Embryonic facial prominence (tissue), 1 donor: ENCODE results near the gene ZBTB16.

ENCODE experiments used
- DNase-seq: peaks from one replicate; pipeline ENCODE4 v3.0.0-alpha.2; 2016; ENCODE audit errors: extremely low spot score

The ZBTB16 gene

DNA sequence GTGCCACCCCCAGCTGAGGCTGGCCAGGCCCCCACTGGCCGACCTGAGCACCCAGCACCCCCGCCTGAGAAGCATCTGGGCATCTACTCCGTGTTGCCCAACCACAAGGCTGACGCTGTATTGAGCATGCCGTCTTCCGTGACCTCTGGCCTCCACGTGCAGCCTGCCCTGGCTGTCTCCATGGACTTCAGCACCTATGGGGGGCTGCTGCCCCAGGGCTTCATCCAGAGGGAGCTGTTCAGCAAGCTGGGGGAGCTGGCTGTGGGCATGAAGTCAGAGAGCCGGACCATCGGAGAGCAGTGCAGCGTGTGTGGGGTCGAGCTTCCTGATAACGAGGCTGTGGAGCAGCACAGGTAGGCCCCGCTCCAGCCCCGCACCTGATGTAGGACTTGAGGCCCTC, 4.7 kb downstream of the ZBTB16 start:
- DNase-seq: no peak

DNA sequence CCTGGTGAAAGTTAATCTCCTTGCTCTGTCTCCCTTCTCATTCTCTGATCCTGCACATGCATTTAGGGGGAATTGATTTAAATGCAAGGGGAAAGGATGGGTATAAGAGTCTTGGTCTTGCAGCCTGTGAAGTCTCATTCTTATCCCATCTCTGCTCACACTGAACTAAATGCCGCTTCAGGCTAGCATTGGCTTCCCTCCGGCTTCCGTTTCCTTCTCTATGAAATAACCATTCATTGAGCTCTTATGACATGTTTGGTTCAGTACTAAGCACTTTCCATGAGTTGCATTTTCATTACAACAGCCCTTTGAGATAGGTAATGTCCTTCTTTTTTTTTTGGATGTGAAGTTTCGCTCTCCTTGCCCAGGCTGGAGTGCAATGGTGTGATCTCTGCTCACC, 5.6 kb downstream of the ZBTB16 start:
- DNase-seq: no peak

DNA sequence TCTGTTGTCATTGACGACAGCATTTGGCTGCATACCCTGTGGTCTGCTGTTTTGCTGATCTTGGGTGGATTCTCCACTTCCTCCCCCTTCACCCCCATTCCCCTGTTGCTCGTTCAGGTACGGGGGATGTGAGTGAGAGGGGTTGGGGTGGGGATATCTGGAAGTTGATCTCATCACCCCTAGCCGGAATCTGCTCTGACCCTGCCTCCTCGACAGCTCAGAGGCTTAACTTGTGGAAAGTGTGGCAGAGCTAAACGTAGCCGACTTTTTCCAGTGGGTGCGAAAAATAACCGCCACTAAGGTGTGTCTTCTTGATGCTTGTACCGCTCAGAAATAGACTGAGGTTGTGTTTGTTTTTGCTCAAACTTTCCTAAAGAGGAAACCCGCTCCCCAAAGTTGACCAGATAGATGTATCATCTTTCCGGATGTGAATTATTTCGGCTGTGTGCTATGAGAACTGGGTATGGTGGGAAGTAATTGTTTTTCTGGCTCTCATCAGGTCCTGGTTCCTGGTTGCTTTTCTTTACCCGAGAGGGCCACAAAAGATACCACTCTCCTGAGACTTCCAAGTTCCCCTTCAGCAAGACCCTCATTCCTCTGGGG, 6.6 kb downstream of the ZBTB16 start:
- DNase-seq: no peak

DNA sequence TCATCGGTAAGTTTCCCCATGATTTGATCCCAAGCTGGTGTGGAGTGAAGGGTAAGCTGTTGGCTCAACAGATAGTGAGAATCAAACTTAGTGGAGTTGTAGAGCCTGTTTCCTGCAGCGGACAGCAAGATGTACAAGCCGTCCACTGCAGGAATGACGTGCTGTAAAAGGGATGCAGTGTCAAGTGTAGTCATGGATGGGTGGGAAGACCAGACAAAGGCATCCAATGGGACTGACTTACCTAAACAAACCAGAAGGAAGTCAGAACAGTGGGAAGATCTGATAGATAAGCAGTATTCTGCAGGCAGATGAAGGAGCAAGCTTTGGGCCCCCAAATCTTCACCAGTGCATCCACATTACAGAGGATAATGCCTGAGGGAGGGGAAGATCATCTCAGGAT, 8.8 kb downstream of the ZBTB16 start:
- no peak for DNase-seq

DNA sequence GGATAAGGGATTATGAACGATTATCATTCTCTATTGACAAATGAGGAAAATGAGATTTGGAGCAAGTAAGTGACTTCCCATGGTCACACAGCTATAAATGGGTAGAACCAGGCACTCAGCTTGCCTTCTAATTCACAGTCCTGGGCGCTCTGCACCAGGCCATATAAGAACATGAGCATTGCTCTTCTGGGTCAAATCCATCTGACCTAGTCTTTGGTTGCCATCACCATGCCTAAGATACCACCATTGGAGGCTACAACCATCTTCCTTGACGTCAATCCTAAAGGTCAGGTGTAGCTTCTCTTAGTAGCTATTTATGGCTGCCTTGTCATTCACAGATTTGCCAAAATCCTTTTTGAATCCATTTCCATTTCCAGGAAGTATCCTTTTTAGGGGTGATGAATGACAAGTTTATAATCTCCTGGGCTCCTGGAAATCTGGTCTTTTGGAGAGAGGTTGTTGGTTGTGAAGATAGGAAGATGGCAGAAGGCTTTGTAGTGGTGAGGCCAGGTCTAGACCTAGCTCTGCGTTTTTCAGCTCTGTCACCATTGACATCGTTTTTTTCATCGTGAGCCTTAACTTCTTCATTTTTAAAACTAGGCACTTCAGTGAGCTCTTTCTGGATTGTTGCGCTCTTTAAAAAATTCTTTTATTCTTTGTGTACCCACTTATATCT, 11.1 kb downstream of the ZBTB16 start:
- no peak for DNase-seq

DNA sequence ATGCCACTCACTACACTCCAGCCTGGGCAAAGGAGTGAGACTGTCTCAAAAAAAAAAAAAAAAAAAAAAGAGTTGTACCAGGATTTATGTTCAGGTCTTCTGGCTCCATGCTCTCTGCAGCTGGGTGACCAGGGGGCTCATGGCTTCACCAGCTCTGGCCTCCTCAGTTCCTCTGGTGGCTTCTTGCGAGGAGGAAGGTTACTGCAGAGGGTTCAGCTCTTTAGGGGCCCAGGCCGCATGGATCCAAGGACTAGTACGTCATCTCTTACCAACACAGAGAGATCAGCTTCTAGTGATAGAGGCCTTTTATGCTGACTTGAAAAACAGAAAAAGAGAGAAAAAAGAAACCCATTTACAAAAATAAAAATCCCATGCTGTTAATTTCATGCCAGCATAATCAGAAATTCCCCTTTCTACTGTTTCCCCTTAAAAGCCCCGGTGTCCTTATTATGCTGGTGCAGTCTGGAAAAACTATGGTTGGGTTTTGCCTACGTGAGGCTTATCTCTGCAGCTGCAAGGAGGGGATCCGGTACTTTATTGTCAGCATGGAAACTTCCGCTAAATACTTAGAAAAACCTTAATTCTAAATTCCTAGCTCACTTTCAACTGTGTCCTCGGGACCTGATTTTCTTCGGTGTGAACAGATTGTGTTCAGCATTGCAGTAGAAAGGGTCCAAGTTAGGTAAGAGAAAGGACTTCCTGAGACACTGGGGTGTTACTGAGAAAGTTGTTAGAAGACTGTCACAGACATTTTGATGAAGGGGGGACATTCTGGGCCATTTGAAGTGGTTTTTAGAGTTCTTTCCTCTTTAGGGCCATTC, 13.7 kb downstream of the ZBTB16 start:
- DNase-seq: no peak

DNA sequence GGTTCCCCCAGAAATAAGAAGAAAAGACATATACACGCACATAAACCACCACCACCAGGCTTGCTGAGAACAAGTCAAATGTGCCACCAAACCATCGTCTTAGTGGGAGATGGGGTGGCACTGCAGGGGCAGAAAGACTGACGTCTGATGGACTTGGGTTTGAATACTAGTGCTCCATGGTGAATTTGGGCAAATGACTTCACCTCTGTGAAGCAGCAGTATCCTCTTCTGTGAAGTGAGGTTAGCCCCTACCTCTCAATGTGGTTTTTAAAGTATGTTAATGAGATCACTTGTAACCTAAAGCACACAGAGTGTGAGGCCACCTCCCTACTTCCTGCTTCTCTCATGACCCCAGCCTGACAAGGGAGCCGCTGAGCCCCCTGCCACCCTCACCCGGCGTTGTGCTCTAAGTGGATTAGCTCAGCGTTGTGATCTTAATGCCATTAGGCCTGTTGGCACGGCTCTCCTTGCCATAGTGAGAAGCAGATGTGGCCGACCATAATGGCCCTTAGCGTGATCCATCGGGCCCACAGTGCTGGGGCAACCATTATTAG, 14.4 kb downstream of the ZBTB16 start:
- no peak for DNase-seq

DNA sequence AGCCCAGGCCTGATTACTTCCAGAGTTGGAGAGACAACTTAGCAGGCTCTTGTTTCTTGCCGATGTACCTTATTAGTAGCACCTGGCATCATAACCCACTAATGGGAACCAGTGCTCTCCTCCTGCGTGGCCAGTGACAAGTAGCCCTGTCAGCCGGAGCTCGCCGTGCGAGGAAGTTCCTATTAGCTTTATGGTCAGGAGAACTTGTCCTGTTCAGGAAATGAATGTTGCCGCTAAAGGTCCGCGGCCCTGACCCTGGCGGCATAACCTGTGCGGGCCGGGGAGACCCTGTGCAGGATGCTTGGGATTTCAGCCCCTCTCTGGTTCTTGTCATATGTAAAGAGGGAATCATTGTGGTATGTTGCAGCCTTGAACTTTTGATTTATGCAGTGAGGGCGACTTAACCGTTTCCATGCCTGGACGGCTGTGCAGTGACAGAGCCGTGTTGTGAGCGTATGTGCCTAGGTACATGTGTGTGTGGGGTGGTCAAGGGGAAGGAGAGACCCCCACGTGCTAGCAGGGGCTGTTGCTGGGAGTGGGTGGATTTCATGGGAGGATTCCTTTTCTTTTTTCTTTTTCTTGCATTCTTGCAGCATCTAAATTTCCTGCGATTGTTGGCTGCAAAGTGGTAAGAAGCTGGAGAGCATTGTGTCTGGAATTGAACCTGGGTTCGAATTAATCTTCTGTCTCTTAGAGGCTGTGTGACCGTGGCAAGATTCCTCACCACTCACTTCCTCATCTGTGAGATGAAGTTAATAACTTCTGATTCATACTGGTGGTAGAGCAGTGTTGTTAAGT, 15.2 kb downstream of the ZBTB16 start:
- no peak for DNase-seq

DNA sequence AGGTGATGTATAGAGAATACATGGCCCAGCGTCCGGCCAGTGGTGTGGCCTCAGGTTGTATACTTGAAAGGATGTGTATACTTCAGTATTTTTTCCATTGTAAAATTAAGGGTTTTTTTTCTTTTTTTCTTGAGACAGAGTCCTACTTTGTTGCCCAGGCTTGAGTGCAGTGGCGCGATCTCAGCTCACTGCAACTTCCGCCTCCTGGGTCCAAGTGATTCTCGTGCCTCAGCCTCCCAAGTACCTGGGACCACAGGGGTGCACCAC, 15.8 kb downstream of the ZBTB16 start:
- no peak for DNase-seq

DNA sequence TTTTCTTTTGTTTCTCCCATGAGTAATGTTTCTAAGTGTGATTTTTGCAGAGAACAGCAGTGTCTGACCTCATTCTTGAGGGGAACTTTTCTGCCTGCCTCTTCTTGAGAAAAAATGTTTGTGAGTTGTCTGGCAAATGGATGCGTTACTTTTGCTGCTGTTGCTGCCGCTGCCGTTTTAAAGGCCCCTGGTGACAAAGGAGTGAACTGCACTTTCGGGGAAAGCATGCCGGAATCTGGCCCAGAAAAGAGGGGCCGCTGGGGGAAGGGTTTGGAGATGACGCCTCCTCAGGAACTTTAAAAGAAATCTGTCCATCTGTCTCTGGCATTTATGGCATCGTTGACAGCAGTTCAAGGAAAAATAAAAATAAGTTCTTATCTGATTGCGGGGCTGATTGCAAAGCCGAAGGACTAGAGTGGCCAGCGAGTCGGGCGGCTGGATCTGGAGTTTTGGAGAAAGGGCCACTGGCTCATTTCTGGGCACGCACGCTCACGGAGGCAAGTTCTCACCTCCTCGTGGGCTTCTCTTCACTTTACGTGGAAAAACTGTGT, 16.5 kb downstream of the ZBTB16 start:
- DNase-seq: peak; percentile 72

DNA sequence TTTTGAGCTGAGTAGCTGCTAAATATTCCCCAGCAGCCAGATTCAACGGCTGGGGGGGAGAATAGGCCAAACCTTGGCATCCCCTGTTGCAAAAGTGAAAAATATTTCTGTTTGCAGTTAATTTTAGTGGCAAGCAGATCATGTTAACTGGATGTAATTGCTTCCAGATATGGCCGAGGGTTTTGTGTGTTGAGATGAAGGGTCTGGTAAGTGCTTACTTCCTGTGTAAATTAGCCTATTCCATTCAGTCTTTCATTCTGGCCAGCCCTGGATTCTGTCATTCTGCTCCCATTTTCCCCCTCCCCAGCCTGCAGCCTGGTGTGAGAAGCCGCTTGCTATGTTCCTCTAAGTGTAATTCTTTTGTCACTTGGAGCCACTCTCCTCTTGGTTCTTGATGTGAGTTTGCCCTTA, 17.4 kb downstream of the ZBTB16 start:
- DNase-seq: no peak

DNA sequence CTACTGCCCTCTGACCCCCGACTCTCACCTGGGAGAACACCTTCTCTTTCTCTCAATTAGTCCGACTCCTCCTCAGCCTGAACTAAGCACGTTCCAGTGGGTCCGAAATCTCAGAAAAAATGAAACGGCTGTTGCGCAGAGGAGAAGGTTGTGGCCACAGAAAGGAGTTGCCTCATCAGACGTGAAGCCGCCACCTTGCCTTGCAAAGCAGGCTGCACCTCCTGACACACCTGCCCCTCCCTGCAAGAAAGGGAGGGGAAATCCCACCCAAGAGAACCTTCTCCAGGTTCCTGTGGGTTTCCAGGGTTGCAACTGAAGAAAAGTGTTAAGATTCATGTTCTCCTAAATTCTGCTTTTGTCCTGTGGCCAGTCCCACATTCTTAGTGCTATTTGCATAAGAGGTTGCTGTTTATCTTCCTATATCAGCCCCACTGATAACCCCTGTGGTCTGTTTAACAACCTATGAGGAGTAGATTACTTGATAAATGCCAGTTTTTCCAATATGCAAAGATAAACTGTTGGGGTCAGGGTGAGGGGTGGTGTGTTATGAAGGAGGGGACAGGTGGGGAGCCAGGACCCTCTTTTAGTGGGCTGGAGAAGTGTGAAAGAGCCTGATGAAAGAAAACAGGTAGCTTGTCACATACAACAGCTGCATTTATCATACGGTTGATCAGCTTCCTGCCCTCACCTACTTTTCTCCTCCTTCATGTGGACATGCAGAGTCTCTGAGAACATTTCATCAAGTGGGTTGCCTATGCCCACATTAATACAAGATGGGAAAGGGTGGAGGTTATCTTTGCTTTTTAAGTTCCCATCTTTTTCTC, 18.2 kb downstream of the ZBTB16 start:
- DNase-seq: no peak

DNA sequence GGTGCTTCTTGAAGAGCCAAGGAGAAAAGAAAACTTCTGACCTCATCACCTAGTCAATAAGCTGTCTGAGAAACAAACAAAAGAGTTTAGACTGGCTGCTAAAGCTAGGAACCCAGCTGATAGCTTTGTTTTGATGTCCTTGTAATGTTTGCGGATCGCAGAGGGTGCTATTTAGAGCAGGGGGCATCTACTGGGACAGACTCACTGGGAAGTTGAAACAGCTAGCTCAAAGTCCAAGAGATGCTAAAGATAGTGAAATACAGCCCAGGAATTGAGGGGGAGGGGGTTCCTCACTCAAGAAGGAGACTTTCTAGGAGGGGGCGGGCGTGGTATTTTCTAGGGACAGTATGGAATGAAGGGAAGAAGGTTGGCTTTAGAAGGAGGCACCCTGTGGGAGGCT, 18.9 kb downstream of the ZBTB16 start:
- no peak for DNase-seq

DNA sequence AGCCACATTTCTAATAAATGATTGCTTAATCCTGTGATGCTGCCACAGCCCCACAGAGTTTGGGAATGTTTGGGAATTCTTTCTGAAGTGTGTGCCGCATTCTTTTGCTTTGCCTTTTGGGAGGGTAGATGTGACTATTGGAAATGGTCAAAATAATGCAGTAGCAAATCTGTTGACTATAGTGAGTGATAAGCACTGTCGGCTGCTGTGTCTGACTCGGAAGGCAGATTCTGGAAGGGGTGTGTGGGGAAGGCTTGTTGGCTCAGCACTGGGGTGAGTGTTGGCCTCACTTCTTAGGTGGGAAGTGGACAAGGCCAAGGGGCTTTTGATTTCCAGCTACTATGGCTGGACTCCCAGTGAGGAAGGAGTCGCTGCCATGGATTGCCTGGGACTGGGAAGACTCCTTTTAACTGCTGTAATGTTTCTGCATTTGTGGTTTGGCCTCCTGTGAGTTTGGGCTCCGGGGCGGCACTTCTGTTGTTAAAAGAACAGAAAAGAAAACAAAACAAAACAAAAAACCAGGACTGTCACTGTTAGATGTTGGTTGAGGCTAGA, 20.1 kb downstream of the ZBTB16 start:
- DNase-seq: no peak

DNA sequence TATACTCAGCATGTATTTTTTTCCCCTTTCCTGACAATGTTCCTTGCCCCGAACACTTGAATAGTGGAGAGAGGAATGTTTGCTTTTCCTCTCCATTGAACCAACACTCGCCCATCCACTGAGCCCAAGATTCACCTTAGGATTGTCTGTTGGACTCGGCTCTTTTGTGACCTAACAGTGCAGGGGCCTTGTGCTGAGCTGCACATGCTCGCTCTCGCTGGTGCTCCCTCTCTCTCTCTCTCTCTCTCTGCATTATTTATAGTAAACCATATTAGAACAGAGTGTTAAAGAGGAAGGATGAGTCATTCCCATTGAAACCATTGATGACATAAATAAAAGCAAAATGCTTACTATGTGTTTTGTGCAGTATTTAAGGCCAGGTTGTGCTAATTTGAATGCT, 20.7 kb downstream of the ZBTB16 start:
- DNase-seq: no peak

DNA sequence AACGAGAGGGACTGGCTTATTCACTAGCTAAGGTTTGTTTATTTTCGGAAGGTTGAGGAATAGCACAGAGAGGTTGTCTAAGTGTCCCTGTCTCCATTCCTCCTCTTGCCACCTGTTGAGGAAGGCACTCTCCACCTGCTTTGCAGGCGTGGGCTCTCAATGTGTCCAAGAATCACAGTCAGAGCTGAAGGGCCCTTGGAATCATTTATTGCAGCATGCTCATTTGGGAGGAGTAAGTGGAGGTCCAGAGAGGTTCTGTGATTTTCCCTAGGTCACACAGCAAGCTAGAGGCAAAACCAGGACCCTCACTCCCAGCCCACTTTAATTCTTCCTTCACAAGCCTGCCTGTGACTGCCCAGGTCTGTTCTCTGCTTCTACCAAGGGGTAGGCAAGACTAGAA, 21.3 kb downstream of the ZBTB16 start:
- DNase-seq: no peak

DNA sequence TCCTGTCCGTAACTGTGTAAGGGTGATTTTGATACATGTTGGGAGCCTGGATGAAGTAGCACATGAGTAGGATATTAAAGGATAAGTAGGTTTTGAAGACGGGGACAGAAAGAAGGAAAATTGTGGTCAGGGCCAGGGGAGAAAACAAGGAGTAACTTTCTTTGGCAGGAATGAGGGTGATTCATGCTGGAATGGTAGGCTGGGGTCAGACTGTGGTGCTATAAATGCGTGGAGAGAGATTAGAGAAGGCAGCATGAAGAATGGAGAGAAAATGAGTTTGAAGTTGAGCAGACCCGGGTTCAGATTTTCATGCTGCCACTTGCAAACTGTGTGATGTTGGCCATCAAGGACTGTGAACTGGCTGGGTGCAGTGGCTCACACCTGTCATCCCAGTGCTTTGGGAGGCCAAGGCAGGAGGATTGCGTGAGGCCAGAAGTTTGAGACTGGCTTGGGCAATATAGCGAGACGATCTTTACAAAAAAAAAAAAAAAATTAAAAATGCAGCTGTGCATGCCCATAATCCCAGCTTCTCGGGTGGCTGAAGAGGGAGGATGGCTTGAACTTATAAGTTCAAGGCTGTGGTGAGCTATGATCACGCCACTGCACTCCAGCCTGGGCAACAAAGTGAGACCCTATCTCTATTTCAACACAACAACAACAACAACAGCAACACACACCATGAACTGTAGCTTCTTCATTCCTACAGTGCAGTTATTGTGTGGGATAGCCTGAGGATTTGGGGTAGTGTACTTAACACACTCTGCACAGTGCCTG, 22.3 kb downstream of the ZBTB16 start:
- no peak for DNase-seq

DNA sequence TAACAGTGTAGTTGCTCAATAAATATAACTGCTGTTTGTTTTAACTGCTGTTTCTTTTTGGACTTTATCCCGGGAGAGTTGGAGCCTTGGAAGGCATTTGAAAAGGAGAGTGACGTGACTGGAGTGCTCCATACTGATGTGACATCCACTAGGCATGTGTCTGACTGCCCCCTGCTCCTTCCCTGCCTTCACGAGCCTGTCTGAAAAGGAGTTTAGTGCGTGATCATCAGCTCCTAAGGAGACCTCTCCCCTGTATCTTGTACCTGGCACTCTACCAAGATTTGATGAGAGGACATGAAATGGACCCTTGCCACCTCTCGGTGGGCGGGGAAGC, 22.9 kb downstream of the ZBTB16 start:
- DNase-seq: no peak

DNA sequence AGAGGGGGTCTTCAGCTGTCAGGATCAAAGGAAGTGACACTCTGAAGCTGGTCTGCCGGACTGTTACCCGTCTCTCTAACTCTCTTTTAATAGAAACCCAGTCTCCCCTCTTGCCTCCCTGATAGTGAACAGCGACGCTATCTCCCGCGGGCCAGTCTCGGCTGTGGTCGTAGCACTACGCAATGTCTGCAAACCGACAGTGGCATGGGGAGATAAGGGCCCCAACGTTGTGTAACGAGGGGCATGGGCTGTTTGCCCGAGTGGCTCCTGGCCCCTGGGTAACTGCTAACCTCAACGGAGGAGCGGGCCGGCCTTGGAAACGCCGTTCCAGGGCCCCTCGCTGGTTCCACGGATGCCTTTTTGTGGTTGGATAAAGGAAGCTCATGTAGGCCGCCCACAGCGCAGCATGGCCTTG, 23.3 kb downstream of the ZBTB16 start:
- no peak for DNase-seq
